ENCODE data around the gene LOXHD1. TPM values are rescaled to one million over a fixed set of nuclear protein-coding genes. Genes with fewer than 3 reads are reported as not detected.

The LOXHD1 gene
- total RNA-seq, 1 experiment from 2014 or later = not detected

DNA sequence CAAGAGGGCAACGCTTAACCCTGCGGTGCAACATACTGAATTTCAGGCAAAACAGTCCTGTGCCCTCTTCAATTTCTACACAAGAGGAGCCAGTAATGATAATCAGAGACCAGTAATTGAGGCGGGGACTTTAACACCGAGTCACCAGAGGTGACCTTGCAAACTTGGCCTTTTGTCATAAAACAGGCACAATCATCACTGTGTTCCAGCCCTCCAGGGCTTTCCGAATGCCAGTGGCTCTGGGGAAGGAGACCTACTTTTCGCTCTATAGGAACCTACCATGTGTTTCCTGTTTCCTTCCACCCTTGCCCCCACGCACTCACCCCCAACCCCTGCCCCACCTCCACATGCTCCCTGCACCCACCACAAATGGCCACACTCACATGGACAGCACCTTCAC lies 47.2 kb upstream of the LOXHD1 start:
- Histone ChIP-seq H3K4me3 (ENCODE audit: low read depth, low read length) (no peak overlapping the region), H3K4me1 (no peaks in the 10 kb centered on the region), H3K27me3 (replicated peaks; ENCODE audit: control insufficient read depth, insufficient read depth, low read length) (no peaks in the 10 kb centered on the region), H3K36me3 (ENCODE audit: control insufficient read depth, insufficient read depth, low read length) (no peaks in the 10 kb centered on the region), H3K9me3 (no peaks in the 10 kb centered on the region)
- no peaks in the 10 kb centered on the region for H3K4me1 Mint-ChIP-seq (ENCODE audit: low read depth, unreplicated experiment)
- H3K9me3 Mint-ChIP-seq (ENCODE audit: unreplicated experiment) = no peaks in the 10 kb centered on the region
- no TSS peak for BruUV-seq (replicated peaks)
- ChIA-PET CTCF (no interaction called here), POLR2A (no interaction called here)
- H3K27me3 Mint-ChIP-seq (ENCODE audit: insufficient read depth, unreplicated experiment) = peaks cover 2% of the 10 kb centered on the region
- no peak overlapping the region for H3K27ac Mint-ChIP-seq (ENCODE audit: unreplicated experiment)
- intact Hi-C loops (cut with micrococcal nuclease; ENCODE audit: unreplicated experiment) = no loop called here
- no peak for DNase-seq
- no peaks in the 10 kb centered on the region for H3K36me3 Mint-ChIP-seq (ENCODE audit: insufficient read depth, unreplicated experiment)
- no peak overlapping the region for H3K4me3 Mint-ChIP-seq (ENCODE audit: unreplicated experiment)
- TF ChIP-seq, protein P1, sequence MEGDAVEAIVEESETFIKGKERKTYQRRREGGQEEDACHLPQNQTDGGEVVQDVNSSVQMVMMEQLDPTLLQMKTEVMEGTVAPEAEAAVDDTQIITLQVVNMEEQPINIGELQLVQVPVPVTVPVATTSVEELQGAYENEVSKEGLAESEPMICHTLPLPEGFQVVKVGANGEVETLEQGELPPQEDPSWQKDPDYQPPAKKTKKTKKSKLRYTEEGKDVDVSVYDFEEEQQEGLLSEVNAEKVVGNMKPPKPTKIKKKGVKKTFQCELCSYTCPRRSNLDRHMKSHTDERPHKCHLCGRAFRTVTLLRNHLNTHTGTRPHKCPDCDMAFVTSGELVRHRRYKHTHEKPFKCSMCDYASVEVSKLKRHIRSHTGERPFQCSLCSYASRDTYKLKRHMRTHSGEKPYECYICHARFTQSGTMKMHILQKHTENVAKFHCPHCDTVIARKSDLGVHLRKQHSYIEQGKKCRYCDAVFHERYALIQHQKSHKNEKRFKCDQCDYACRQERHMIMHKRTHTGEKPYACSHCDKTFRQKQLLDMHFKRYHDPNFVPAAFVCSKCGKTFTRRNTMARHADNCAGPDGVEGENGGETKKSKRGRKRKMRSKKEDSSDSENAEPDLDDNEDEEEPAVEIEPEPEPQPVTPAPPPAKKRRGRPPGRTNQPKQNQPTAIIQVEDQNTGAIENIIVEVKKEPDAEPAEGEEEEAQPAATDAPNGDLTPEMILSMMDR (IDR thresholded peaks at IDR 0.05; ENCODE audit: insufficient read depth in 1 of 2, low read depth in 1 of 2, low read length in 1 of 2, severe bottlenecking in 1 of 2, unreplicated experiment in 1 of 2) = no peak

- Histone ChIP-seq H3K27me3 (replicated peaks; ENCODE audit: control insufficient read depth, insufficient read depth, low read length) (no peaks in the 10 kb centered on the region), H3K4me3 (ENCODE audit: low read depth, low read length) (no peak overlapping the region), H3K9me3 (no peaks in the 10 kb centered on the region), H3K36me3 (ENCODE audit: control insufficient read depth, insufficient read depth, low read length) (no peaks in the 10 kb centered on the region), H3K4me1 (no peaks in the 10 kb centered on the region)
- H3K4me1 Mint-ChIP-seq (ENCODE audit: low read depth, unreplicated experiment) = no peaks in the 10 kb centered on the region
- peaks cover 6% of the 10 kb centered on the region for H3K27me3 Mint-ChIP-seq (ENCODE audit: insufficient read depth, unreplicated experiment)
- ChIA-PET POLR2A (no interaction called here), CTCF (no interaction called here)
- H3K4me3 Mint-ChIP-seq (ENCODE audit: unreplicated experiment) = no peak overlapping the region
- peaks cover 12% of the 10 kb centered on the region for H3K9me3 Mint-ChIP-seq (ENCODE audit: unreplicated experiment)
- BruUV-seq (replicated peaks) = no TSS peak
- no peak overlapping the region for H3K27ac Mint-ChIP-seq (ENCODE audit: unreplicated experiment)
- TF ChIP-seq, protein P1 (IDR thresholded peaks at IDR 0.05; ENCODE audit: insufficient read depth in 1 of 2, low read depth in 1 of 2, low read length in 1 of 2, severe bottlenecking in 1 of 2, unreplicated experiment in 1 of 2) = no peak
- DNase-seq = no peak
- H3K36me3 Mint-ChIP-seq (ENCODE audit: insufficient read depth, unreplicated experiment) = peaks cover 6% of the 10 kb centered on the region
- intact Hi-C loops (cut with micrococcal nuclease; ENCODE audit: unreplicated experiment) = no loop called here
Measured at GRCh38 chr18:46702471-46702870, 45.5 kb upstream of the LOXHD1 start.

DNA sequence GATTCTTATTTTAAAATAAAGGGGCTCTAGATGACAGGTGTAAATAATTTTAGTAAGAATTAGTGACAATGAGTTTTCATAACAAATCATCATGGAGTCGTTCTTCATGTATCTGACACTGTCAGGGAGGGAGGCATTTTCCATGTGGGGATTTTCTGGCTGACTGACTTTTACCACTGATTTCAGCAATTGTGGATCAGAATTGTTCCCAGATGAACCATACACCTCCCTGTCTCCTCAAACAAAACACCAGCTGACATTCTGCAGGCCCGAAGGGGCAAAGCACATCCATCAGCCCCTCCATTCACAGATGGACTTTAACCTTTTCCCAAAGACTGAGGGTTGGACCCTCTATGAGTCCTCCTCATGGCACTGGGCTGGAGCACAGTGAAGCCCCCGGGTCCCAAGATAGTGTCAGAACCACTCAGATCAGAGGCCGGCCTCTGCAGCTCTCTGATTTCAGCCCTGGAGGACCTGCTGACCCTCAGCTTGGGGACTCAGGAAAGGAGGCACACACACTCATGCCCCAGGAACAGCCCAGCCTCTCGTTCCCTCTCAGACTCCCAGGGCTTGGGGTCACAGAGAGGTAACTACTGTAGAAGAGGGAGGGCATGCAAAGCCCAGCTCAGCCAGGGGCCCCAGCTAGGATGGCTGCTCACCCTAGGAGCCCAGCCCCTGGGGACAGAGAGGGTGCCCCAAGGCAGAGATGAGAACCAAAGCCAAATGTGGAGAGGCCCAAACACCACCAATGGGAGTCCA lies 43.2 kb upstream of the LOXHD1 start:
- intact Hi-C loops (cut with micrococcal nuclease; ENCODE audit: unreplicated experiment) = no loop called here
- H3K27ac Mint-ChIP-seq (ENCODE audit: unreplicated experiment) = no peak overlapping the region
- Histone ChIP-seq H3K27me3 (replicated peaks; ENCODE audit: control insufficient read depth, insufficient read depth, low read length) (no peaks in the 10 kb centered on the region), H3K4me3 (ENCODE audit: low read depth, low read length) (no peak overlapping the region), H3K9me3 (no peaks in the 10 kb centered on the region), H3K36me3 (ENCODE audit: control insufficient read depth, insufficient read depth, low read length) (no peaks in the 10 kb centered on the region), H3K4me1 (no peaks in the 10 kb centered on the region)
- no peaks in the 10 kb centered on the region for H3K4me1 Mint-ChIP-seq (ENCODE audit: low read depth, unreplicated experiment)
- no peak overlapping the region for H3K4me3 Mint-ChIP-seq (ENCODE audit: unreplicated experiment)
- peaks cover 6% of the 10 kb centered on the region for H3K36me3 Mint-ChIP-seq (ENCODE audit: insufficient read depth, unreplicated experiment)
- no peak for DNase-seq
- ChIA-PET POLR2A (no interaction called here), CTCF (no interaction called here)
- peaks cover 20% of the 10 kb centered on the region for H3K9me3 Mint-ChIP-seq (ENCODE audit: unreplicated experiment)
- TF ChIP-seq, protein P1 (IDR thresholded peaks at IDR 0.05; ENCODE audit: insufficient read depth in 1 of 2, low read depth in 1 of 2, low read length in 1 of 2, severe bottlenecking in 1 of 2, unreplicated experiment in 1 of 2) = no peak
- BruUV-seq (replicated peaks) = no TSS peak
- H3K27me3 Mint-ChIP-seq (ENCODE audit: insufficient read depth, unreplicated experiment) = peaks cover 12% of the 10 kb centered on the region

Measured in Caco-2 (cell line).